Activated B cell treated with CpG ODN at 0.5 μM for 24 hours (primary cell): Measurements from ENCODE around the gene SCGB1C1. TPM values are rescaled to one million over a fixed set of nuclear protein-coding genes. Genes with fewer than 3 reads are reported as not detected.

Source experiments
- ATAC-seq: fragments of 200-7000 bp; cut with Tn5 transposase; one replicate; pipeline ENCODE4 v1.10.0; 2021; ENCODE audit warnings: low read depth, mild to moderate bottlenecking, moderate library complexity
- CTCF ChIA-PET: fragments of 350-600 bp; sonication (Branson Sonifier 250); formaldehyde crosslinking; loops from one replicate; lab custom pipeline; 2021; ENCODE audit warnings: antibody characterized with exemption; lab: Charles Lee
- POLR2A ChIA-PET: fragments of 350-600 bp; sonication (Branson Sonifier 250); formaldehyde crosslinking; loops from one replicate; lab custom pipeline; 2021; ENCODE audit warnings: antibody characterized with exemption; lab: Charles Lee
- DNase-seq: peaks from one replicate; pipeline ENCODE4 v3.0.0; 2022
- H3K27ac Mint-ChIP-seq: one replicate; pipeline ENCODE4 v1.8.0; 2020; ENCODE audit warnings: mixed read lengths
- H3K27me3 Mint-ChIP-seq: one replicate; pipeline ENCODE4 v1.8.0; 2021; ENCODE audit warnings: mixed read lengths
- H3K36me3 Mint-ChIP-seq: one replicate; pipeline ENCODE4 v1.8.0; 2021; ENCODE audit warnings: low read depth, mixed read lengths
- H3K4me1 Mint-ChIP-seq: one replicate; pipeline ENCODE4 v1.8.0; 2021; ENCODE audit warnings: mixed read lengths
- H3K4me3 Mint-ChIP-seq: one replicate; pipeline ENCODE4 v1.8.0; 2020; ENCODE audit warnings: mild to moderate bottlenecking, mixed read lengths
- H3K9me3 Mint-ChIP-seq: one replicate; pipeline ENCODE4 v1.8.0; 2020; ENCODE audit warnings: mixed read lengths
- intact Hi-C: fragments of 100-400 bp; cut with micrococcal nuclease; formaldehyde crosslinking; loops from one replicate; pipeline ENCODE4 v1.15.1; 2024
- total RNA-seq: library from RNA; stranded (reverse); gene quantifications from 2 replicates; pipeline ENCODE4 v1.2.3, GENCODE V29; 2022
- TF ChIP-seq, protein P1 (sequence below): fragments of 200-600 bp; IDR thresholded peaks from one replicate; pipeline ENCODE4 v1.8.0; 2022; ENCODE audit warnings: antibody characterized with exemption, mild to moderate bottlenecking

The SCGB1C1 gene
- total RNA-seq, 1 donor from 2014 or later = not detected

GRCh38 chr11:210122-210802 is 17.4 kb downstream of the SCGB1C1 start:
- H3K36me3 Mint-ChIP-seq = peaks cover 75% of the 10 kb centered on the region
- intact Hi-C loops = no loop called here
- ChIA-PET CTCF (no interaction called here), POLR2A (interaction anchor here (0.9 kb wide), 1 partner anchor 27 kb away, joined by 5 read pairs; the partner anchor contains the start of gene PSMD13)
- no peaks in the 10 kb centered on the region for H3K9me3 Mint-ChIP-seq
- no peak for DNase-seq
- TF ChIP-seq, protein P1, sequence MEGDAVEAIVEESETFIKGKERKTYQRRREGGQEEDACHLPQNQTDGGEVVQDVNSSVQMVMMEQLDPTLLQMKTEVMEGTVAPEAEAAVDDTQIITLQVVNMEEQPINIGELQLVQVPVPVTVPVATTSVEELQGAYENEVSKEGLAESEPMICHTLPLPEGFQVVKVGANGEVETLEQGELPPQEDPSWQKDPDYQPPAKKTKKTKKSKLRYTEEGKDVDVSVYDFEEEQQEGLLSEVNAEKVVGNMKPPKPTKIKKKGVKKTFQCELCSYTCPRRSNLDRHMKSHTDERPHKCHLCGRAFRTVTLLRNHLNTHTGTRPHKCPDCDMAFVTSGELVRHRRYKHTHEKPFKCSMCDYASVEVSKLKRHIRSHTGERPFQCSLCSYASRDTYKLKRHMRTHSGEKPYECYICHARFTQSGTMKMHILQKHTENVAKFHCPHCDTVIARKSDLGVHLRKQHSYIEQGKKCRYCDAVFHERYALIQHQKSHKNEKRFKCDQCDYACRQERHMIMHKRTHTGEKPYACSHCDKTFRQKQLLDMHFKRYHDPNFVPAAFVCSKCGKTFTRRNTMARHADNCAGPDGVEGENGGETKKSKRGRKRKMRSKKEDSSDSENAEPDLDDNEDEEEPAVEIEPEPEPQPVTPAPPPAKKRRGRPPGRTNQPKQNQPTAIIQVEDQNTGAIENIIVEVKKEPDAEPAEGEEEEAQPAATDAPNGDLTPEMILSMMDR = no peak
- H3K27me3 Mint-ChIP-seq = no peaks in the 10 kb centered on the region
- ATAC-seq = no peak
- peak overlapping the region; percentile 56 for H3K4me3 Mint-ChIP-seq
- H3K4me1 Mint-ChIP-seq = peaks cover 32% of the 10 kb centered on the region
- no peak overlapping the region for H3K27ac Mint-ChIP-seq

- no peak overlapping the region for H3K4me3 Mint-ChIP-seq
These were observed 17.9 kb downstream of the SCGB1C1 start for GRCh38 chr11:210803-211180.

DNA sequence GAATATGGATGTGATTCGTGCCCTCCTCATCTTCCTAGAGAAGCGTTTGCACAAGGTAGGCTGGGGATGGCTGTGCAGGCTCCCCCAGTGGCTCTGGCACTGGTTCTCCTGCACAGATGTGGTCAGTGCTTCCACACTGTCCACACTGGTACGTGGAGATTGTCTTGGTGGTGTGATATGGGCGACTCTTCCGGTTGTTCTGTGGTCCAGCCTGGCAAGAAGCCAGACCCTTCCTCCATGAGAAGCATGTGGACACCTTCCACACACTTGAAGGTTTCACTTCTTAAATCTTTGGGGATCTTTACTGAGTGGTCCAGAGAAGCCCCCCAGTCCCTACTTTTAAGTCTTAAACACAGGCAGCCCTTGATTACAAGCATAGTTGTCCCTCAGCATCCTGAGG is 18.4 kb downstream of the SCGB1C1 start:
- no peak for ATAC-seq
- intact Hi-C loops = no loop called here
- H3K36me3 Mint-ChIP-seq = peaks cover 81% of the 10 kb centered on the region
- ChIA-PET POLR2A (no interaction called here), CTCF (interaction anchor here (1.4 kb wide), 1 partner anchor 39 kb away, joined by 5 read pairs; no protein-coding TSS in a partner anchor)
- H3K27me3 Mint-ChIP-seq = no peaks in the 10 kb centered on the region
- TF ChIP-seq, protein P1 = no peak
- peak overlapping the region; percentile 18 for H3K27ac Mint-ChIP-seq
- no peaks in the 10 kb centered on the region for H3K9me3 Mint-ChIP-seq
- H3K4me1 Mint-ChIP-seq = peaks cover 23% of the 10 kb centered on the region
- DNase-seq = no peak
- no peak overlapping the region for H3K4me3 Mint-ChIP-seq

More at GRCh38 chr11:210803-211180, 17.9 kb downstream of the SCGB1C1 start:
- CTCF ChIA-PET = no interaction called here
- TF ChIP-seq, protein P1 = no peak
- intact Hi-C loops = no loop called here
- Mint-ChIP-seq H3K9me3 (no peaks in the 10 kb centered on the region), H3K27ac (no peak overlapping the region), H3K27me3 (no peaks in the 10 kb centered on the region), H3K36me3 (peaks cover 78% of the 10 kb centered on the region), H3K4me1 (peaks cover 28% of the 10 kb centered on the region)
- no peak for DNase-seq
- ATAC-seq = no peak
- POLR2A ChIA-PET = no interaction called here

- TF ChIP-seq, protein P1 = no peak
- H3K4me3 Mint-ChIP-seq = no peak overlapping the region
- DNase-seq = no peak
- H3K4me1 Mint-ChIP-seq = peaks cover 19% of the 10 kb centered on the region
- H3K9me3 Mint-ChIP-seq = no peaks in the 10 kb centered on the region
- ATAC-seq = no peak
- peaks cover 78% of the 10 kb centered on the region for H3K36me3 Mint-ChIP-seq
- no peaks in the 10 kb centered on the region for H3K27me3 Mint-ChIP-seq
- ChIA-PET CTCF (interaction anchor here (1.4 kb wide), 2 partner anchors 20 to 39 kb away, joined by 5 read pairs; no protein-coding TSS in a partner anchor), POLR2A (no interaction called here)
- H3K27ac Mint-ChIP-seq = peak overlapping the region; percentile 18
- intact Hi-C loops = no loop called here
These were observed 18.9 kb downstream of the SCGB1C1 start for GRCh38 chr11:211741-212140.
